ENCODE results near the gene HNF4A. TPM values are rescaled to one million over a fixed set of nuclear protein-coding genes. Genes with fewer than 3 reads are reported as not detected.

Gene HNF4A
- total RNA-seq, 1 donor from 2014 or later = not detected

DNA sequence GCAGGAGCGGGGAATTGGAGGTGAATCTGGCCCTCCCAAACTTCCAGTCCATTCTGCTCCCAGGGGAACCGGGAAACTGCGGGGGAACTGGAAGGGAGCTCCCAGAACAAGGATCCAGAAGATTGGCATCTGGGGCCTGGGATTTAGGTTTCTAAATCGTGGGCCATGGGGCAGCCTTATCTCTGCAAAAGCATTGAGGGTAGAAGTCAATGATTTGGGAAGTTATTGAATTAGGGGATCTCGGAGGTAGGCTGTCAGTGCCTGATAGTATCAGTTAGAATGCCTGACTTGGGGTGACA lies 45.1 kb downstream of the HNF4A start:
- H3K27ac ChIP-seq = no peak overlapping the region
- H3K4me3 ChIP-seq = no peak overlapping the region
- DNase-seq (ENCODE audit: extremely low spot score in 2 of 2) = no peak
- intact Hi-C loops (cut with DNase I) = no loop called here
- no peaks in the 10 kb centered on the region for H3K36me3 ChIP-seq
- no peaks in the 10 kb centered on the region for H3K9me3 ChIP-seq
- TF ChIP-seq POLR2AphosphoS5 (IDR thresholded peaks at IDR 0.05; ENCODE audit: insufficient read depth in 1 of 2, low read depth in 1 of 2) (no peak), POLR2A (IDR thresholded peaks at IDR 0.05) (no peak)
- TF ChIP-seq, protein P1, sequence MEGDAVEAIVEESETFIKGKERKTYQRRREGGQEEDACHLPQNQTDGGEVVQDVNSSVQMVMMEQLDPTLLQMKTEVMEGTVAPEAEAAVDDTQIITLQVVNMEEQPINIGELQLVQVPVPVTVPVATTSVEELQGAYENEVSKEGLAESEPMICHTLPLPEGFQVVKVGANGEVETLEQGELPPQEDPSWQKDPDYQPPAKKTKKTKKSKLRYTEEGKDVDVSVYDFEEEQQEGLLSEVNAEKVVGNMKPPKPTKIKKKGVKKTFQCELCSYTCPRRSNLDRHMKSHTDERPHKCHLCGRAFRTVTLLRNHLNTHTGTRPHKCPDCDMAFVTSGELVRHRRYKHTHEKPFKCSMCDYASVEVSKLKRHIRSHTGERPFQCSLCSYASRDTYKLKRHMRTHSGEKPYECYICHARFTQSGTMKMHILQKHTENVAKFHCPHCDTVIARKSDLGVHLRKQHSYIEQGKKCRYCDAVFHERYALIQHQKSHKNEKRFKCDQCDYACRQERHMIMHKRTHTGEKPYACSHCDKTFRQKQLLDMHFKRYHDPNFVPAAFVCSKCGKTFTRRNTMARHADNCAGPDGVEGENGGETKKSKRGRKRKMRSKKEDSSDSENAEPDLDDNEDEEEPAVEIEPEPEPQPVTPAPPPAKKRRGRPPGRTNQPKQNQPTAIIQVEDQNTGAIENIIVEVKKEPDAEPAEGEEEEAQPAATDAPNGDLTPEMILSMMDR (IDR thresholded peaks at IDR 0.05) = no peak
- no peaks in the 10 kb centered on the region for H3K27me3 ChIP-seq
- H3K4me1 ChIP-seq = no peaks in the 10 kb centered on the region

GRCh38 chr20:44400970-44401769 lies 45.7 kb downstream of the HNF4A start:
- Histone ChIP-seq H3K4me1 (no peaks in the 10 kb centered on the region), H3K9me3 (no peaks in the 10 kb centered on the region), H3K4me3 (no peak overlapping the region), H3K27ac (no peak overlapping the region), H3K27me3 (no peaks in the 10 kb centered on the region), H3K36me3 (no peaks in the 10 kb centered on the region)
- DNase-seq (ENCODE audit: extremely low spot score in 2 of 2) = no peak
- TF ChIP-seq POLR2AphosphoS5 (IDR thresholded peaks at IDR 0.05; ENCODE audit: insufficient read depth in 1 of 2, low read depth in 1 of 2) (no peak), POLR2A (IDR thresholded peaks at IDR 0.05) (no peak)
- TF ChIP-seq, protein P1 (IDR thresholded peaks at IDR 0.05) = no peak
- intact Hi-C loops (cut with DNase I) = no loop called here

DNA sequence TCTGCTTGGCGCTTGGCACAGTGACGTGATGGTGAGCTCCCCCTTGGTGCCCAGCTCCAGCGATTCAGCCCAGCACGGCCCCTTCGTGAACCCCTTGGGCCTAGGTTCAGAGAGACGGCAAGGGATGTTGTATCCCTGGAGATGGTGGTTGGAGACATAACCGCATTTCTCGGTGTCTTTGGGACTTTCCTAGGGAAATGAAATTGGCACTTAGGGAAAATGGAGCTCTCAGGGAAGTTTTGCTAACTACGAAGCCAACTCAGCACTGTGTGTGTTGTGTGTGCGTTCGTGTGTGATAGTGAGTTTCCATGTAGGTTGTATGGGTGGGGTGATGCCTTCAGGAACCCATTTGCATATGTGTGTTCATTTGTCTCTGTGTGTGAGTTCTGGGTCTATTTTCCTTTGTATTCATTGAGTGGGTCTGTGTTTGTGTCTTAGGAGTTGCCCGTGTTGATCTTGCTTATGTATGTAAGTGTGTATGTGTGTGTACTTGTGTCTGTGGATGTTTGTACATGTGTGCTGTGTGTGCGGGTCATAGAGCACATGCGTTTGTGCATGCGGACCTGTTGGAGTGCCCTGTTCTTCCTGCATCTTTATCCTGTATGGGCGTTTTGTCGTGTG lies 46.4 kb downstream of the HNF4A start:
- TF ChIP-seq POLR2A (IDR thresholded peaks at IDR 0.05) (no peak), POLR2AphosphoS5 (IDR thresholded peaks at IDR 0.05; ENCODE audit: insufficient read depth in 1 of 2, low read depth in 1 of 2) (no peak)
- TF ChIP-seq, protein P1 (IDR thresholded peaks at IDR 0.05) = no peak
- Histone ChIP-seq H3K9me3 (no peaks in the 10 kb centered on the region), H3K27ac (no peak overlapping the region), H3K27me3 (no peaks in the 10 kb centered on the region), H3K36me3 (no peaks in the 10 kb centered on the region), H3K4me1 (no peaks in the 10 kb centered on the region), H3K4me3 (no peak overlapping the region)
- DNase-seq (ENCODE audit: extremely low spot score in 2 of 2) = no peak
- intact Hi-C loops (cut with DNase I) = no loop called here

- H3K27me3 ChIP-seq = no peaks in the 10 kb centered on the region
- H3K9me3 ChIP-seq = no peaks in the 10 kb centered on the region
- H3K4me3 ChIP-seq = no peak overlapping the region
- H3K27ac ChIP-seq = no peak overlapping the region
- DNase-seq (ENCODE audit: extremely low spot score in 2 of 2) = no peak
- TF ChIP-seq, protein P1 (IDR thresholded peaks at IDR 0.05) = no peak
- H3K36me3 ChIP-seq = no peaks in the 10 kb centered on the region
- intact Hi-C loops (cut with DNase I) = no loop called here
- no peaks in the 10 kb centered on the region for H3K4me1 ChIP-seq
Measured at GRCh38 chr20:44402391-44403193, 47.1 kb downstream of the HNF4A start.
